H1 (cell line): ENCODE data around the gene SMTNL1. TPM values are rescaled to one million over a fixed set of nuclear protein-coding genes. Genes with fewer than 3 reads are reported as not detected.

Experiments used
- CTCF ChIA-PET: fragments of 300-600 bp; sonication (Branson Sonifier 250); formaldehyde crosslinking; loops from one replicate; lab custom pipeline; 2021; ENCODE audit not compliant: partially characterized antibody; lab: Charles Lee
- POLR2A ChIA-PET: fragments of 300-600 bp; sonication (Branson Sonifier 250); formaldehyde crosslinking; loops from one replicate; lab custom pipeline; 2021; ENCODE audit warnings: inconsistent platforms; ENCODE audit not compliant: partially characterized antibody; lab: Charles Lee
- DNase-seq, 2 experiments: peaks; one replicate each; pipeline versions ENCODE4 v3.0.0 to v3.0.0-alpha.2; 2010 to 2022; ENCODE audit warnings: low spot score in 2 of 2, low read depth in 1 of 2, mixed read lengths in 1 of 2
- FAIRE-seq: peaks from 2 replicates; lab custom pipeline; 2011; peaks lifted over from hg19 to GRCh38; lab: Jason Lieb, UNC
- H2AFZ ChIP-seq: 2 replicates; pipeline ENCODE4 v1.8.1; 2012; ENCODE audit warnings: low read length, inconsistent platforms
- H2AK5ac ChIP-seq: 2 replicates; pipeline ENCODE4 v1.6.1; 2013; ENCODE audit warnings: low read depth, low read length
- H2BK120ac ChIP-seq: replicated peaks from 2 replicates; pipeline ENCODE3; 2013; ENCODE audit warnings: low read depth, low read length, inconsistent platforms
- H2BK12ac ChIP-seq: 2 replicates; pipeline ENCODE4 v1.6.1; 2013; ENCODE audit warnings: low read depth, low read length
- H2BK15ac ChIP-seq: 2 replicates; pipeline ENCODE4 v1.6.1; 2013; ENCODE audit warnings: low read length
- H2BK20ac ChIP-seq: 2 replicates; pipeline ENCODE4 v1.6.1; 2013; ENCODE audit warnings: low read length
- H2BK5ac ChIP-seq: 2 replicates; pipeline ENCODE4 v1.6.1; 2013; ENCODE audit warnings: low read depth, low read length
- H3K14ac ChIP-seq: 2 replicates; pipeline ENCODE4 v1.6.1; 2013; ENCODE audit warnings: inconsistent platforms; ENCODE audit not compliant: insufficient read length
- H3K18ac ChIP-seq: 2 replicates; pipeline ENCODE4 v1.6.1; 2013; ENCODE audit warnings: low read length; ENCODE audit errors: extremely low read depth
- H3K23ac ChIP-seq: 2 replicates; pipeline ENCODE4 v1.6.1; 2013; ENCODE audit warnings: inconsistent platforms; ENCODE audit not compliant: insufficient read length
- H3K23me2 ChIP-seq: 2 replicates; pipeline ENCODE4 v1.6.1; 2013; ENCODE audit warnings: low read depth, low read length
- H3K27ac ChIP-seq: 2 replicates; pipeline ENCODE4 v1.6.1; 2011; ENCODE audit warnings: low read depth, low read length, inconsistent platforms
- H3K27me3 ChIP-seq, 4 experiments: replicated peaks in 1 of 4; 1 replicate in 1 of 4; 2 replicates in 3 of 4; pipeline versions ENCODE4 v1.6.1 to v1.8.1; 2011 to 2013; ENCODE audit warnings: low read length in 3 of 4, mild to moderate bottlenecking in 3 of 4, inconsistent platforms in 2 of 4, mixed read lengths in 2 of 4, moderate library complexity in 1 of 4; ENCODE audit not compliant: control insufficient read depth in 3 of 4, insufficient read depth in 3 of 4; ENCODE audit errors: extremely low read depth in 1 of 4
- H3K36me3 ChIP-seq, 4 experiments: 2 replicates each; pipeline versions ENCODE4 v1.6.1 to v1.8.1; 2011 to 2013; ENCODE audit warnings: mild to moderate bottlenecking in 4 of 4, low read length in 3 of 4, moderate library complexity in 2 of 4, control low read depth in 1 of 4, inconsistent platforms in 1 of 4; ENCODE audit not compliant: insufficient read depth in 4 of 4, control insufficient read depth in 2 of 4
- H3K4ac ChIP-seq: replicated peaks from 2 replicates; pipeline ENCODE3; 2013; ENCODE audit warnings: low read length, low read depth, mixed read lengths, inconsistent platforms; ENCODE audit not compliant: insufficient read length
- H3K4me1 ChIP-seq, 4 experiments: replicated peaks in 1 of 4; 1 replicate in 1 of 4; 2 replicates in 3 of 4; pipeline versions ENCODE4 v1.6.1 to v1.8.1; 2011 to 2013; ENCODE audit warnings: low read length in 3 of 4, inconsistent platforms in 2 of 4, mixed read lengths in 1 of 4; ENCODE audit not compliant: insufficient read depth in 4 of 4, control insufficient read depth in 3 of 4
- H3K4me2 ChIP-seq, 2 experiments: 2 replicates each; pipeline versions ENCODE4 v1.6.1 to v1.8.1; 2011 to 2013; ENCODE audit warnings: low read depth in 2 of 2, low read length in 2 of 2, control low read depth in 1 of 2, inconsistent platforms in 1 of 2, mild to moderate bottlenecking in 1 of 2; ENCODE audit not compliant: insufficient read depth in 1 of 2
- H3K4me3 ChIP-seq, 4 experiments: fragments of 200-600, 300-600 bp in 1 of 4; sonication (generic), shearing (Covaris generic), sonication (Bioruptor Twin) in 1 of 4; 2 replicates each; pipeline versions ENCODE4 v1.5.1 to v1.8.1; 2011 to 2016; ENCODE audit warnings: low read length in 4 of 4, low read depth in 3 of 4, control low read depth in 2 of 4, inconsistent platforms in 2 of 4, mild to moderate bottlenecking in 2 of 4, mixed read lengths in 1 of 4, moderate library complexity in 1 of 4; ENCODE audit not compliant: insufficient read depth in 2 of 4; ENCODE audit errors: extremely low read depth in 1 of 4
- H3K56ac ChIP-seq: replicated peaks from 2 replicates; pipeline ENCODE3; 2013; ENCODE audit warnings: low read depth, mild to moderate bottlenecking, mixed read lengths, low read length, inconsistent platforms; ENCODE audit not compliant: insufficient read length
- H3K79me1 ChIP-seq: 2 replicates; pipeline ENCODE4 v1.6.1; 2013; ENCODE audit warnings: low read depth, low read length, control low read depth
- H3K79me2 ChIP-seq, 2 experiments: 2 replicates each; pipeline versions ENCODE4 v1.6.1 to v1.8.1; 2012 to 2013; ENCODE audit warnings: low read length in 2 of 2, mild to moderate bottlenecking in 2 of 2, inconsistent platforms in 1 of 2; ENCODE audit not compliant: insufficient read depth in 2 of 2, control insufficient read depth in 1 of 2
- H3K9ac ChIP-seq, 4 experiments: replicated peaks in 1 of 4; 1 replicate in 1 of 4; 2 replicates in 3 of 4; pipeline versions ENCODE4 v1.6.1 to v1.8.1; 2011 to 2013; ENCODE audit warnings: low read depth in 3 of 4, low read length in 3 of 4, control low read depth in 2 of 4, mild to moderate bottlenecking in 2 of 4, moderate library complexity in 2 of 4, inconsistent platforms in 1 of 4; ENCODE audit errors: extremely low read depth in 1 of 4
- H3K9me3 ChIP-seq, 2 experiments: 2 replicates each; pipeline versions ENCODE4 v1.6.1 to v1.8.1; 2012 to 2013; ENCODE audit warnings: mild to moderate bottlenecking in 2 of 2, moderate library complexity in 2 of 2, control low read depth in 1 of 2, inconsistent platforms in 1 of 2, low read depth in 1 of 2, low read length in 1 of 2, mixed read lengths in 1 of 2; ENCODE audit not compliant: insufficient read depth in 2 of 2
- H4K20me1 ChIP-seq, 2 experiments: replicated peaks in 1 of 2; 2 replicates each; pipeline versions ENCODE3 to v1.8.1; 2011 to 2013; ENCODE audit warnings: inconsistent platforms in 2 of 2, low read length in 2 of 2, mild to moderate bottlenecking in 1 of 2; ENCODE audit not compliant: insufficient read depth in 2 of 2, control insufficient read depth in 1 of 2
- H4K5ac ChIP-seq: 2 replicates; pipeline ENCODE4 v1.6.1; 2013; ENCODE audit warnings: low read length, low read depth, mixed read lengths, inconsistent platforms; ENCODE audit not compliant: insufficient read length
- H4K8ac ChIP-seq: 2 replicates; pipeline ENCODE4 v1.8.0; 2013; ENCODE audit warnings: mild to moderate bottlenecking, moderate library complexity, low read length, inconsistent platforms; ENCODE audit not compliant: insufficient read depth; ENCODE audit errors: extremely low read depth
- H4K91ac ChIP-seq: replicated peaks from 2 replicates; pipeline ENCODE3; 2013; ENCODE audit warnings: low read length, mixed read lengths, inconsistent platforms; ENCODE audit not compliant: insufficient read length
- CBX8 ChIP-seq: fragments of 300-800, 300-1000 bp; sonication (generic); IDR thresholded peaks from 2 replicates; pipeline ENCODE4 v1.7.1; 2016; ENCODE audit warnings: low read depth, low read length, borderline replicate concordance
- EGR1 ChIP-seq: IDR thresholded peaks from 2 replicates; pipeline ENCODE4 v1.6.1; 2011; ENCODE audit warnings: low read depth, low read length, borderline replicate concordance
- KDM4A ChIP-seq: IDR thresholded peaks from one replicate; pipeline ENCODE4 v1.7.1; 2012; ENCODE audit warnings: low read depth, mild to moderate bottlenecking, moderate library complexity, low read length, inconsistent platforms; ENCODE audit not compliant: severe bottlenecking
- MAX ChIP-seq: IDR thresholded peaks from 2 replicates; pipeline ENCODE4 v1.6.1; 2012; ENCODE audit warnings: inconsistent platforms
- PHF8 ChIP-seq: fragments of 200-600 bp; sonication (generic); conservative IDR thresholded peaks from 2 replicates; pipeline ENCODE4 v1.7.1; 2012; ENCODE audit warnings: low read depth, mild to moderate bottlenecking, inconsistent platforms, low read length, moderate library complexity
- POLR2AphosphoS5 ChIP-seq: IDR thresholded peaks from 2 replicates; pipeline ENCODE4 v1.6.1; 2011; ENCODE audit warnings: low read depth, low read length
- RBBP5 ChIP-seq: IDR thresholded peaks from 2 replicates; pipeline ENCODE4 v1.7.1; 2012; ENCODE audit warnings: low read depth, mild to moderate bottlenecking, inconsistent platforms, low read length, moderate library complexity, borderline replicate concordance
- SIX5 ChIP-seq: IDR thresholded peaks from 2 replicates; pipeline ENCODE4 v1.6.1; 2011; ENCODE audit warnings: mild to moderate bottlenecking, low read depth, low read length
- WGBS, 2 experiments: shearing (Covaris generic) in 1 of 2; methylation state at CpG; one replicate each; pipeline versions ENCODE4 v1.1.6 to v1.1.7; 2013 to 2015; ENCODE audit warnings: low lambda C conversion rate in 2 of 2, mixed read lengths in 2 of 2, inconsistent platforms in 1 of 2, low coverage in 1 of 2, missing lambda C conversion rate in 1 of 2; ENCODE audit not compliant: insufficient replicate concordance in 2 of 2, insufficient coverage in 1 of 2, insufficient read length in 1 of 2; ENCODE audit errors: extremely low coverage in 1 of 2, missing lambda C conversion rate in 1 of 2; 5-methylcytosine and 5-hydroxymethylcytosine counted together
- polyA plus RNA-seq, 7 experiments: library from polyadenylated mRNA; depleted of rRNA in 3 of 7; stranded (reverse) in 5 of 7; unstranded in 2 of 7; fragments of >200 nt in 5 of 7; fragments of 200-250 nt in 2 of 7; gene quantifications; 1 replicate in 5 of 7; 2 replicates in 1 of 7; 4 replicates in 1 of 7; pipeline versions ENCODE4 v1.2.1 to v1.2.3, GENCODE V29; 2011 to 2013; ENCODE audit warnings: missing spikeins in 2 of 7, mixed read lengths in 2 of 7
- total RNA-seq: library from RNA; stranded (reverse); fragmentation: NEBNext Ultra II Directional; extraction: Animal tissue kit (Norgen Biotek cat#: 25700); gene quantifications from 2 replicates; pipeline ENCODE4 v1.2.1, GENCODE V29; 2021

The SMTNL1 gene
- total and polyA plus RNA-seq, 2 of the 8 experiments (the other 6 are each of a cell fraction or from before 2014, with no cell fraction given), result 0.18 TPM; not detected in 1

GRCh38 chr11:57567515-57568329, 30.3 kb downstream of the SMTNL1 start, which contains the start of gene UBE2L6:
Gene UBE2L6, minus strand, starts transcription at chr11:57567672. Its CDS starts 61 bp downstream, at chr11:57567611.
- peaks cover 0 to 16% of the 10 kb centered on the region in 2 experiments; a peak in 2 of 4 replicates for H3K79me2 ChIP-seq
- peak within 1 kb of the TSS; percentile 74 for H3K14ac ChIP-seq
- peak within 1 kb of the TSS; percentile 96 for H3K4ac ChIP-seq
- peak in 1 of 2 experiments; percentile 80 for DNase-seq
- H3K9ac ChIP-seq, result peak within 1 kb of the TSS; percentile 70 to 92 (median 90)
- H3K4me1 ChIP-seq, result peaks cover 0 to 11% (median 4%) of the 10 kb centered on the region in 4 experiments; a peak in 6 of 7 replicates
- FAIRE-seq, result no peak
- CTCF ChIA-PET, result interaction anchor here (0.6 to 9.6 kb wide), 42 partner anchors 9 to 182 kb away, joined by 3 to 357 read pairs (median 4); partner anchors contain the start of genes CLP1 and SERPING1
- H3K18ac ChIP-seq, result peak within 1 kb of the TSS; percentile 96
- POLR2A ChIA-PET, result interaction anchor here (0.6 to 9.7 kb wide), 29 partner anchors 9 to 140 kb away, joined by 3 to 591 read pairs (median 4); partner anchors contain the start of genes RTN4RL2, SERPING1, SMTNL1 and YPEL4
- H2AFZ ChIP-seq, result peak within 1 kb of the TSS; percentile 10; the same call in 1 of the 2 replicates
- H3K79me1 ChIP-seq, result no peaks in the 10 kb centered on the region
- H2BK5ac ChIP-seq, result peak within 1 kb of the TSS; percentile 85; the same call in 1 of the 2 replicates
- H2BK20ac ChIP-seq, result peak within 1 kb of the TSS; percentile 93; the same call in 1 of the 2 replicates
- peaks cover 6% of the 10 kb centered on the region; the same call in 1 of the 2 replicates for H3K23me2 ChIP-seq
- H3K56ac ChIP-seq, result peak within 1 kb of the TSS; percentile 92
- no peaks in the 10 kb centered on the region for H3K9me3 ChIP-seq
- H2BK15ac ChIP-seq, result peak within 1 kb of the TSS; percentile 72; the same call in 1 of the 2 replicates
- peak within 1 kb of the TSS; percentile 97 for H4K91ac ChIP-seq
- peak within 1 kb of the TSS; percentile 78; the same call in 1 of the 2 replicates for H3K27ac ChIP-seq
- H3K4me2 ChIP-seq, result peak within 1 kb of the TSS; percentile 85 to 91
- peak within 1 kb of the TSS; percentile 90 for H4K5ac ChIP-seq
- WGBS, 2 experiments, result 3% methylated on average over 34 of the region's 92 CpGs; no CpG with 5 or more reads in 1 of the 2 experiments
- no peaks in the 10 kb centered on the region for H3K27me3 ChIP-seq
- peak within 1 kb of the TSS; percentile 41 to 89 (median 83) for H3K4me3 ChIP-seq
- H2BK12ac ChIP-seq, result peak within 1 kb of the TSS; percentile 64
- no peaks in the 10 kb centered on the region for H4K20me1 ChIP-seq
- H2BK120ac ChIP-seq, result peak within 1 kb of the TSS; percentile 80
- peak within 1 kb of the TSS; percentile 97 for H4K8ac ChIP-seq
- no peak within 1 kb of the TSS for H3K23ac ChIP-seq
- no peak within 1 kb of the TSS for H2AK5ac ChIP-seq
- H3K36me3 ChIP-seq, result no peaks in the 10 kb centered on the region
- peak; percentile 52; the same call in 1 of the 2 replicates for TF ChIP-seq RBBP5
- peak; percentile 76 for TF ChIP-seq PHF8
- TF ChIP-seq MAX, result peak; percentile 72; the same call in 1 of the 2 replicates
- TF ChIP-seq KDM4A, result peak; percentile 88
- TF ChIP-seq CBX8, result no peak
- peak; percentile 72; the same call in 1 of the 2 replicates for TF ChIP-seq POLR2AphosphoS5
- 0 out of 2 replicates have a peak, but pooled peaks have one; percentile 22 for TF ChIP-seq EGR1
- no peak for TF ChIP-seq SIX5
